Vagina (tissue), 2 donors: ENCODE measurements around the gene CAPS. TPM values are rescaled to one million over a fixed set of nuclear protein-coding genes. Genes with fewer than 3 reads are reported as not detected.
A peak's percentile ranks its signal among the peaks of the same experiment; 100 is the strongest.

Experiments used
- DNase-seq, 2 donors: peaks; one replicate each; pipeline ENCODE4 v3.0.0-alpha.2; 2017; ENCODE audit errors: extremely low spot score in 2 of 2
- H3K27ac ChIP-seq: fragments of 200-600 bp; sonication (generic); one replicate; pipeline ENCODE4 v1.5.1; 2019
- H3K27me3 ChIP-seq: fragments of 200-600 bp; sonication (generic); one replicate; pipeline ENCODE4 v1.5.1; 2019
- H3K36me3 ChIP-seq, 2 donors: fragments of 200-600 bp; sonication (generic); one replicate each; pipeline ENCODE4 v1.5.1; 2017 to 2019
- H3K4me1 ChIP-seq: fragments of 200-600 bp; sonication (generic); one replicate; pipeline ENCODE4 v1.5.1; 2019
- H3K4me3 ChIP-seq, 2 donors: fragments of 200-600 bp; sonication (generic); 1 replicate in 1 of 2; 2 replicates in 1 of 2; pipeline ENCODE4 v1.5.1; 2016 to 2019
- H3K9me3 ChIP-seq: fragments of 200-600 bp; sonication (generic); one replicate; pipeline ENCODE4 v1.5.1; 2019
- CTCF ChIP-seq, 3 experiments: fragments of 450-650 bp in 2 of 3; fragments of 200-600 bp in 1 of 3; sonication (generic) in 1 of 3; IDR thresholded peaks; one replicate each; pipeline ENCODE4 v1.5.1; 2017 to 2019; ENCODE audit warnings: antibody characterized with exemption in 3 of 3, mild to moderate bottlenecking in 2 of 3, moderate library complexity in 2 of 3
- POLR2A ChIP-seq, 2 donors: fragments of 450-650 bp; IDR thresholded peaks; one replicate each; pipeline ENCODE4 v1.6.1; 2017; ENCODE audit warnings: antibody characterized with exemption in 2 of 2, mild to moderate bottlenecking in 2 of 2, moderate library complexity in 2 of 2
- POLR2AphosphoS5 ChIP-seq, 2 donors: sonication (generic); formaldehyde crosslinking; IDR thresholded peaks; one replicate each; pipeline ENCODE4 v1.9.0; 2017; ENCODE audit warnings: antibody characterized with exemption in 2 of 2, mild to moderate bottlenecking in 2 of 2, low read depth in 1 of 2; ENCODE audit not compliant: insufficient read depth in 1 of 2
- intact Hi-C: fragments of 100-400 bp; cut with DNase I; formaldehyde crosslinking; loops from one replicate; pipeline ENCODE4 v1.15.1; 2023
- total RNA-seq: library from RNA; depleted of rRNA; stranded (reverse); fragments of >200 nt; gene quantifications from one replicate; pipeline ENCODE4 v1.2.3, GENCODE V29; 2016

Gene CAPS
- total RNA-seq, result 35.8 TPM

- intact Hi-C loops, result no loop called here
- TF ChIP-seq POLR2AphosphoS5 (IDR thresholded peaks at IDR 0.05; ENCODE audit: insufficient read depth in 1 of 2, low read depth in 1 of 2) (no peak), POLR2A (IDR thresholded peaks at IDR 0.05) (no peak), CTCF (IDR thresholded peaks at IDR 0.05) (no peak)
- H3K4me1 ChIP-seq, result peaks cover 23% of the 10 kb centered on the region
- H3K36me3 ChIP-seq, result peaks cover 0 to 40% of the 10 kb centered on the region in 2 donors
- H3K9me3 ChIP-seq, result no peaks in the 10 kb centered on the region
- H3K27ac ChIP-seq, result peak within 1 kb of the TSS; percentile 33
- H3K27me3 ChIP-seq, result no peaks in the 10 kb centered on the region
- no peak for DNase-seq
- no peak within 1 kb of the TSS for H3K4me3 ChIP-seq
These were observed at the start of gene CAPS for GRCh38 chr19:5913739-5914357. Gene CAPS (plus strand): TSS chr19:5914254. CDS start chr19:5914407, 153 bp downstream.

- DNase-seq, result no peak
- intact Hi-C loops, result no loop called here
- TF ChIP-seq POLR2AphosphoS5 (IDR thresholded peaks at IDR 0.05; ENCODE audit: insufficient read depth in 1 of 2, low read depth in 1 of 2), result no peak
- TF ChIP-seq CTCF (IDR thresholded peaks at IDR 0.05), result no peak
- H3K27me3 ChIP-seq, result no peaks in the 10 kb centered on the region
- H3K9me3 ChIP-seq, result no peaks in the 10 kb centered on the region
- H3K4me1 ChIP-seq, result no peaks in the 10 kb centered on the region
- no peak overlapping the region for H3K4me3 ChIP-seq
- no peak overlapping the region for H3K27ac ChIP-seq
- no peaks in the 10 kb centered on the region for H3K36me3 ChIP-seq
These were observed 49.1 kb upstream of the CAPS start for GRCh38 chr19:5864725-5865486.

DNA sequence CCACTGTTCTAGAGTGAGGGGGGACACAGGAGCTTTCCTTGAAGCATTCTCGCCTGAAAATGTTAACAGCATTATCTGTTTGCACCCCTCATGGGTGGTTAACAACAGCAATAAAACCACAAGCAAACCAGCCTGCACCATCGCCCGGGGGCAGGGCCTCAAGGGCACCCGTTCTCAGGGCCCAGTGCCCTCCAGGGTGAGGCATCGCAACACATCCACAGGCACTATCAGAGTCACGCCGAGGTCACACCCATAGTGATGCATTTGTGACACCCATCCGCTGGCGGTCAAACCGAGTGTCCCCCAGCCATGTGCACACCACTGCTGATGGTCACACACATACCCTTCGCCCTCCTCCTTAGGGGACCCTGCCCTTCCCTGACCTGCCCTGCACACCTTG is 48.3 kb upstream of the CAPS start:
- Histone ChIP-seq H3K27me3 (no peaks in the 10 kb centered on the region), H3K27ac (no peak overlapping the region), H3K36me3 (no peaks in the 10 kb centered on the region), H3K4me3 (no peak overlapping the region), H3K9me3 (no peaks in the 10 kb centered on the region), H3K4me1 (no peaks in the 10 kb centered on the region)
- TF ChIP-seq POLR2A (IDR thresholded peaks at IDR 0.05) (no peak), CTCF (IDR thresholded peaks at IDR 0.05) (no peak), POLR2AphosphoS5 (IDR thresholded peaks at IDR 0.05; ENCODE audit: insufficient read depth in 1 of 2, low read depth in 1 of 2) (no peak)
- DNase-seq, result no peak
- intact Hi-C loops, result no loop called here

DNA sequence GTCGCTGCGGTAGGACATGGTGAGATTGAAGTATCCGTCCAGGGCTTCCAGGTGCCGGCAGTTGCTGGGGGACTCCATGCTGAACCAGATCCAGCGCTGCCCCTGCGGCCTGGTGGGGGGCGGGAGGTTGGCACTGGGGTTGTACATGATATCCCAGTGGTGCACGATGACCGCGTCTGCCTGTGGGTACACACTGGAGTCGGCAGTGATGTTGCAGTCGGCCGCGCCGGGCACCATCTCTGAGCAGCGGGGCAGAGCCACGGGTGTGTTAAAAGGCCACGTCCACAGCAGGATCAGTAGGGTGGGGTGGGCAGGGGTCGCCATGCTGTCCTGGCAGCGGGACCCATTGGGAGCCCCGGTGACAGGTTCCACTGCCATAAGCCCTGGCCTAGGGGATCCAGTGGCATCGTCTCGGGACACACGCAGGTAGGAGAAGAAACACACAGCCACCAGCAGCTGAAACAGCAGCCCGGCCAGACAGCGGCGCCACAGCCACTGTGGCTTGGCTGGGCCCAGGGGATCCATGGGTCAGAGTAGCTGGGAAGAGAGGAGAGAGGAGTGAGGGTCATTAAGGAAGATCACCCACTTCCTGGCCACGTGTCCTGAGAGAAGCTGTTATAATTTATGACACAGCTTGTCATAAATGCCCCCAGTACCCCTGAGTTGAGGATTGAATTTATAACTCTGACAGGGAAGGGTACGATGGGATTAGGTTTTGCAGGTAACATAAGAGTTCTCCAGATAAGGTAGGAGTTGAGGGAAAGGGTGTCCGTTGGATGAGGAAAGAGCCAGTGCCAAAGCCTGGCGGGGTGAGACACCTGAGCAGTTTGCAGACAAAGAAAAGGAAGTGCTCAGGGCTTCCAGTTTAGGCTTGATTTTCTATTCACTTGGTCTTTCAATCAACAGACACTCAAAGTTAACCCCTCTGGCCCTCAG is 46.6 kb upstream of the CAPS start:
- intact Hi-C loops, result no loop called here
- Histone ChIP-seq H3K36me3 (no peaks in the 10 kb centered on the region), H3K4me3 (no peak overlapping the region), H3K4me1 (no peaks in the 10 kb centered on the region), H3K9me3 (no peaks in the 10 kb centered on the region), H3K27me3 (no peaks in the 10 kb centered on the region), H3K27ac (no peak overlapping the region)
- DNase-seq, result no peak
- TF ChIP-seq POLR2AphosphoS5 (IDR thresholded peaks at IDR 0.05; ENCODE audit: insufficient read depth in 1 of 2, low read depth in 1 of 2) (no peak), POLR2A (IDR thresholded peaks at IDR 0.05) (no peak), CTCF (IDR thresholded peaks at IDR 0.05) (no peak)
